T1000 (cell line): Measurements from ENCODE around the gene CABS1.

Experiments
- DNase-seq: peaks from one replicate; lab custom pipeline; 2025; ENCODE audit warnings: mixed read lengths; lab: John Stamatoyannopoulos, UW

CABS1 gene

DNA sequence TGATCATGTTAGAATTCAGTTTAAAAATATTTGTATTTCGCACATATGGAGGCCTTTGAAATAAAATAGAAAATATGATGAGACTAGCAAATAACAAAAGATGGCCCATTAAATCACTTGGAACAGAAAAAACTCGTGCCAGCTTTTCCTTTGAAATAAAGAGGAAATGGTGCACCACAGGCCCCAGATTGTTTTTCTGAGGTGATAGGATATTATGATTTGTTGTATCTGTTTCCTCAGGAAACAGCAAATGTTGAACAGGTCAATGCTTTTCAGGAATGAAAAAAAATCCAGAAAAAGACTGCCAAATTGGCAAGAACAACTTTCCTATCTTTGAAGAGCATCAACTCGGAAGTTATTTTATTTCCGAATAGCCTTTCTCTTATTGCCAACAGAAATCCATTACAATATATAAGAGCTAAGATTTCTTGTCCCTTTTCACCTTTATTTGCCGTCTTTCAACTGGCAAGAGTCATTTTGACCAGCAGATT is 48.0 kb downstream of the CABS1 start, which contains the start of gene SMR3B:
Gene SMR3B (plus strand): TSS at position 441 of the 491 bp plus-strand sequence. CDS start 1,380 bp downstream, outside the sequence.
- DNase-seq, result no peak
